Stimulated activated naive B cell treated with anti-CD40 and anti-IgM and Interleukin-4, amounts not matched to agents 10 μg/mL and 1 μg/mL and 100 μg/mL, for 72 hours (primary cell): Measurements from ENCODE around the gene CCDC169.
"Not testable (repeated sequence)": the region's sequence is repeated elsewhere in the genome, so short reads cannot be mapped to it uniquely, and the experiment has no call there.

ENCODE experiments used
- ATAC-seq, 2 donors: fragments of 150-1000 bp; cut with Tn5 transposase; replicated peaks; 2 replicates each; pipeline ENCODE4 v1.10.0; 2021; ENCODE audit warnings: moderate library complexity in 1 of 2
- DNase-seq: peaks from one replicate; pipeline ENCODE4 v3.0.0; 2021
- H3K27ac Mint-ChIP-seq: one replicate; pipeline ENCODE4 v1.8.0; 2022; ENCODE audit warnings: mild to moderate bottlenecking, mixed read lengths
- H3K27me3 Mint-ChIP-seq, 2 donors: one replicate each; pipeline ENCODE4 v1.8.0; 2022; ENCODE audit warnings: mixed read lengths in 2 of 2
- H3K36me3 Mint-ChIP-seq, 2 donors: one replicate each; pipeline ENCODE4 v1.8.0; 2022; ENCODE audit warnings: mixed read lengths in 2 of 2, mild to moderate bottlenecking in 1 of 2
- H3K4me1 Mint-ChIP-seq, 2 donors: one replicate each; pipeline ENCODE4 v1.8.0; 2022; ENCODE audit warnings: mixed read lengths in 2 of 2, mild to moderate bottlenecking in 1 of 2
- H3K4me3 Mint-ChIP-seq, 2 donors: one replicate each; pipeline ENCODE4 v1.8.0; 2022; ENCODE audit warnings: mild to moderate bottlenecking in 2 of 2, mixed read lengths in 2 of 2, moderate library complexity in 1 of 2
- H3K9me3 Mint-ChIP-seq, 2 donors: one replicate each; pipeline ENCODE4 v1.8.0; 2022; ENCODE audit warnings: mixed read lengths in 2 of 2, mild to moderate bottlenecking in 1 of 2

The CCDC169 gene

GRCh38 chr13:36297366-36298338 lies at the start of gene CCDC169:
TSS of gene CCDC169 (minus strand) at chr13:36297814. CDS start at chr13:36297719, 95 bp downstream.
- DNase-seq: peak; percentile 57
- peaks cover 7 to 20% of the 10 kb centered on the region in 2 donors for H3K27me3 Mint-ChIP-seq
- ATAC-seq: peak; percentile 93
- H3K9me3 Mint-ChIP-seq: no peaks in the 10 kb centered on the region
- H3K4me1 Mint-ChIP-seq: peaks cover 3 to 6% of the 10 kb centered on the region in 2 donors
- H3K36me3 Mint-ChIP-seq: peaks cover 1 to 8% of the 10 kb centered on the region in 2 donors
- H3K27ac Mint-ChIP-seq: peak within 1 kb of the TSS; percentile 92
- H3K4me3 Mint-ChIP-seq: peak within 1 kb of the TSS; percentile 93 to 97

DNA sequence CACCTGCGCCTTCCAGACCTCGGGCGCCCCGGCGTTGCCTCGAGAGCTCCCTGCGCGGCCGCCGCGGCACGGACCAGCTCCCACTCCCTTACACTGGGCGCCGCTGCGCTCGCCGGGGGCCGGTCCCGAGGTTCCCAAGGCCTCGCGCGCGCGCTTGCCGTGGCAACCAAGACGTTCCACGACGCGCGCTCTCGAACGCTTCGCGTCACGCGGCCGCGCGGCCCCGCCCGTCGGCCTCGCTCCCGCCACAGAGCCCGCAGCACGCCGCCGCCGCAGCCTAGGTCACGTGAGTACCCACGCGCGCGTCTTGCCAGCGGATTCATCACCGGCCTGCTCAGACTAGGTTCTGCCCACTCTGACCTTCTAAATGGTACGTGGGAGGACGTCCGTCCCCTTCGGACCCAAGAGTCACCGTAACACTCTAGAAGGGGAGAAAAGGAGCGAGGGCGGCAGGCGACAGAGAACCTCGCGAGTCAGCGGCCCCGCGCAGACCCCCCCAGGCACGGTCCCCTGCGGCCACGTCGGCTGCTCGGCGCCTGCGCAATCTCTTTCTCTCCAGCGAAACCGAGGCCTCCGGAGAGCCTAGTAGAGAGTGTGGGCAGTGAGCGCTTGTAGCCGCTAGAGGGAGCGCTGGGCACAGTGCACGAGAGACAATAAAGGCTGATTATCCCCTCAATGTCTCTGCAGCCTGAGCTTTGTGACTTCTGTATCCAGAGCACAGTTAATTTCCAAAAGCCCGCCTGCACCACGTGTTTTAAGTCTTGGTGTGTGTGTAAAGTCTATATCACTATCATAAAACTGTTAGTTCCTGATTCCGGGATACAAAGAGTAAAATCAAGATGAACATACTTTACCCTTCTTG lies 48.8 kb upstream of the CCDC169 start, which contains the start of gene SPART:
SPART (minus strand) TSS at position 173 of the 862 bp plus-strand sequence. CDS start 10,564 bp downstream, outside the sequence.
- Mint-ChIP-seq H3K27ac (peak within 1 kb of the TSS; percentile 93), H3K36me3 (peaks cover 2 to 4% of the 10 kb centered on the region in 2 donors), H3K9me3 (no peaks in the 10 kb centered on the region), H3K4me1 (peaks cover 6 to 14% of the 10 kb centered on the region in 2 donors), H3K27me3 (no peaks in the 10 kb centered on the region), H3K4me3 (peak within 1 kb of the TSS; percentile 83 to 86)
- peak; percentile 87 for DNase-seq
- ATAC-seq: peak; percentile 86 to 89

GRCh38 chr13:36345438-36346221 lies 48.0 kb upstream of the CCDC169 start:
- peak; percentile 31 for DNase-seq
- ATAC-seq: peak; percentile 43 to 46
- H3K27me3 Mint-ChIP-seq: no peaks in the 10 kb centered on the region
- H3K9me3 Mint-ChIP-seq: no peaks in the 10 kb centered on the region
- H3K4me3 Mint-ChIP-seq: peak overlapping the region; percentile 83 to 86
- peaks cover 10 to 14% of the 10 kb centered on the region in 2 donors for H3K4me1 Mint-ChIP-seq
- H3K27ac Mint-ChIP-seq: peak overlapping the region; percentile 93
- peaks cover 4 to 5% of the 10 kb centered on the region in 2 donors for H3K36me3 Mint-ChIP-seq

- ATAC-seq: no peak
- peaks cover 10 to 14% of the 10 kb centered on the region in 2 donors for H3K4me1 Mint-ChIP-seq
- H3K27ac Mint-ChIP-seq: peak overlapping the region; percentile 93
- H3K27me3 Mint-ChIP-seq: no peaks in the 10 kb centered on the region
- H3K36me3 Mint-ChIP-seq: peaks cover 4 to 5% of the 10 kb centered on the region in 2 donors
- no peaks in the 10 kb centered on the region for H3K9me3 Mint-ChIP-seq
- H3K4me3 Mint-ChIP-seq: peak overlapping the region; percentile 83 to 86
- no peak for DNase-seq
Observed at GRCh38 chr13:36344886-36345437, 47.3 kb upstream of the CCDC169 start.

- Mint-ChIP-seq H3K27me3 (no peaks in the 10 kb centered on the region), H3K4me3 (no peak overlapping the region), H3K36me3 (peaks cover 4 to 5% of the 10 kb centered on the region in 2 donors), H3K4me1 (peaks cover 10 to 16% of the 10 kb centered on the region in 2 donors), H3K9me3 (no peaks in the 10 kb centered on the region), H3K27ac (no peak overlapping the region)
- DNase-seq: no peak
- no peak for ATAC-seq
Observed at GRCh38 chr13:36344173-36344572, 46.6 kb upstream of the CCDC169 start.

GRCh38 chr13:36343766-36344165 lies 46.2 kb upstream of the CCDC169 start:
- peak overlapping the region; percentile 56 for H3K27ac Mint-ChIP-seq
- peaks cover 14 to 17% of the 10 kb centered on the region in 2 donors for H3K4me1 Mint-ChIP-seq
- no peak overlapping the region for H3K4me3 Mint-ChIP-seq

GRCh38 chr13:36342715-36343114 lies 45.1 kb upstream of the CCDC169 start:
- H3K27me3 Mint-ChIP-seq: no peaks in the 10 kb centered on the region

More at GRCh38 chr13:36343766-36344165, 46.2 kb upstream of the CCDC169 start:
- DNase-seq (no peak), ATAC-seq (no peak)
- H3K36me3 Mint-ChIP-seq: peaks cover 4 to 5% of the 10 kb centered on the region in 2 donors
- H3K9me3 Mint-ChIP-seq: no peaks in the 10 kb centered on the region
- no peaks in the 10 kb centered on the region for H3K27me3 Mint-ChIP-seq

GRCh38 chr13:36341718-36342117 lies 44.1 kb upstream of the CCDC169 start:
- Mint-ChIP-seq H3K36me3 (peaks cover 9% of the 10 kb centered on the region in 2 donors), H3K4me1 (peaks cover 19 to 21% of the 10 kb centered on the region in 2 donors), H3K9me3 (peaks cover 0 to 2% of the 10 kb centered on the region in 2 donors), H3K4me3 (no peak overlapping the region), H3K27ac (no peak overlapping the region), H3K27me3 (no peaks in the 10 kb centered on the region)
- ATAC-seq: no peak
- DNase-seq: no peak

More at GRCh38 chr13:36342715-36343114, 45.1 kb upstream of the CCDC169 start:
- Mint-ChIP-seq H3K4me1 (peaks cover 17 to 18% of the 10 kb centered on the region in 2 donors), H3K9me3 (no peaks in the 10 kb centered on the region), H3K36me3 (peaks cover 4 to 5% of the 10 kb centered on the region in 2 donors), H3K4me3 (no peak overlapping the region), H3K27ac (no peak overlapping the region)
- no peak for ATAC-seq
- no peak for DNase-seq

DNA sequence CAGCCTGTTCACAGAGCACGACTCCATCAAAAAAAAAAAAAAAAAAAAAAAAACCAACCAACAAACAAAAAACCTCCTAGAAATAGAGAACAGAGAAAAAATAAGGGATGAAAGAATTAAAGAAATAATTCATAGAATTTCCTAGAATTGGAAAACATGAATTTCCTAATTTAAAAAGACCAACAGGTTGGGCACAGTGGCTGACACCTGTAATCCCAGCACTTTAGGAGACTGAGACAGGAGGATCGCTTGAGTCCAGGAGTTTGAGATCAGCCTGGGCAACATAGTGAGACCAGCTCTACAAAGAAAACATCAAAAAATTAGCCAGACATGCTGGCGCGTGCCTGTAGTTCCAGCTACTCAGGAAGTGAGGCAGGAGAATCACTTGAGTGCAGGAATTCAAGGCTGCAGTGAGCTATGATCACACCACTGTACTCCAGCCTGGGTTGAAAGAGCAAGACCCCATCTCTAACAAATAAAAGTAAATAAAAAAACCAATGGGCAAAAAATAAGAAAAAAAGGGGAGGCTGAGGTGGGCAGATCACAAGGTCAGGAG lies 42.1 kb upstream of the CCDC169 start:
- H3K27ac Mint-ChIP-seq: no peak overlapping the region
- H3K27me3 Mint-ChIP-seq: no peaks in the 10 kb centered on the region
- peaks cover 5 to 9% of the 10 kb centered on the region in 2 donors for H3K36me3 Mint-ChIP-seq
- no peak for ATAC-seq
- no peak for DNase-seq
- H3K4me1 Mint-ChIP-seq: peaks cover 18 to 22% of the 10 kb centered on the region in 2 donors
- peaks cover 0 to 2% of the 10 kb centered on the region in 2 donors for H3K9me3 Mint-ChIP-seq
- H3K4me3 Mint-ChIP-seq: no peak overlapping the region

DNA sequence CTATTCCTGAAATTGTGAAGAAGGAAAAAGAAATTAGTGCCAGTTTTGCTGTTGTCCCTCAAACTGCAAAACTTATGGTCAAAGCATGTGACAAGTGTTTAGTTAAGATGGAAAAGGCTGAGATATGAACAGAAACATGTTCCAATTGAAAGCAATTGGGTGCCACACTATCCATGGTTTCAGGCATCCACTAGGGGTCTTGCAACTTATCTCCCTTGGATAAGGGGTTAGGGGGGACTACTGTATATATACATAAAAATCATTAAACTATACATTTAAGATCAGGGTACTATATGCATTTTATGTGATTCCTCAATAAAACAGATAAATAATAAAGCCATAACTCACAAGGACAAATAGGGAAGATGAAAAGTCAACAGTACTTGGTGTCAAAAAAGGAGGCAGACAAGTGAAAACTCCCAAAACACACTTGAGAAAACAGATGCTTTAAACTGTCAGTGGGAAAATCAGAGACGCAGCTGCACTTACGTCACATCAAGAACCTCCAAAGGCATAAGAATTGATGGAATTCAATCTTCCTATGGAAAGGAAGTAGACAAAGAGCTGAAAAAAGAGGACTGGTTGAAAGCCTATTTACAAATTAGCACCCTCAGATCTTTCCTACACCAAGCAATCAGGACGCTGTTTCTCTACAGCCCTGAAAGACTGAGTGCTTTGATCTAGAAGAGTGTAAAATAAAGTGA lies 40.5 kb upstream of the CCDC169 start:
- peaks cover 13 to 30% of the 10 kb centered on the region in 2 donors for H3K4me1 Mint-ChIP-seq
- peaks cover 0 to 2% of the 10 kb centered on the region in 2 donors for H3K9me3 Mint-ChIP-seq
- no peak overlapping the region for H3K4me3 Mint-ChIP-seq
- peaks cover 12% of the 10 kb centered on the region in 2 donors for H3K36me3 Mint-ChIP-seq
- ATAC-seq (no peak), DNase-seq (no peak)
- H3K27ac Mint-ChIP-seq: no peak overlapping the region
- H3K27me3 Mint-ChIP-seq: no peaks in the 10 kb centered on the region

- peaks cover 0 to 2% of the 10 kb centered on the region in 2 donors for H3K9me3 Mint-ChIP-seq
- DNase-seq (no peak), ATAC-seq (no peak)
- peaks cover 22 to 24% of the 10 kb centered on the region in 2 donors for H3K36me3 Mint-ChIP-seq
- H3K27me3 Mint-ChIP-seq: no peaks in the 10 kb centered on the region
- peaks cover 5 to 18% of the 10 kb centered on the region in 2 donors for H3K4me1 Mint-ChIP-seq
- H3K27ac Mint-ChIP-seq: no peak overlapping the region
- H3K4me3 Mint-ChIP-seq: no peak overlapping the region
Observed at GRCh38 chr13:36332986-36333385, 35.4 kb upstream of the CCDC169 start.

DNA sequence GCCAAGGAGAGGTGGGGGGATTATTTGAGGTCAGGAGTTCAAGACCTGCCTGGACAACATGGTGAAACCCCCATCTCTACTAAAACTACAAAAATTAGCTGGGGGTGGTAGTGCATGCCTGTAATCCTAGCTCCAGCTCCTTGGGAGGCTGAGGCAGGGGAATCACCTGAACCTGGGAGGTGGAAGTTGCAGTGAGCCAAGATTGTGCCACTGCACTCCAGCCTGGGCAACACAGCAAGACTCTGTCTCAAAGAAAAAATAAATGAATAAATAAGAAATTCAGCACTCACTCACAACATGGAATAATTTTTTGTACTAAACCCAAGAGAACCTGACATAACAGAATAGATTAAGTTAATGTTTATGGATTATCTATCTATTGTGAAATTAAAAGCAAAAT lies 34.6 kb upstream of the CCDC169 start:
- Mint-ChIP-seq H3K4me1 (peaks cover 4 to 17% of the 10 kb centered on the region in 2 donors), H3K36me3 (peaks cover 23 to 27% of the 10 kb centered on the region in 2 donors)
- DNase-seq, H3K27me3 Mint-ChIP-seq, H3K4me3 Mint-ChIP-seq, H3K9me3 Mint-ChIP-seq, ATAC-seq, H3K27ac Mint-ChIP-seq: not testable (repeated sequence)
